SK-N-SH (cell line): ENCODE results near the gene CHST13. TPM values are rescaled to one million over a fixed set of nuclear protein-coding genes. Genes with fewer than 3 reads are reported as not detected.

Experiments
- CTCF ChIA-PET: fragments of 300-600, 350-600 bp; formaldehyde crosslinking; extraction: SDS; loops from one replicate; lab custom pipeline; 2021; lab: Yijun Ruan, JAX
- POLR2A ChIA-PET: fragments of 350-600 bp; sonication (Branson Sonifier 250); formaldehyde crosslinking; extraction: SDS; loops from one replicate; lab custom pipeline; 2020; ENCODE audit warnings: antibody characterized with exemption, inconsistent platforms; lab: Yijun Ruan, JAX
- DNase-seq: peaks from one replicate; pipeline ENCODE4 v3.0.0; 2012
- H2AFZ ChIP-seq: fragments of 200-600 bp; sonication (generic); 2 replicates; pipeline ENCODE4 v1.8.1; 2016; ENCODE audit warnings: antibody characterized with exemption, mild to moderate bottlenecking, low read depth
- H3F3A ChIP-seq: fragments of 200-600 bp; sonication (generic); replicated peaks from 2 replicates; pipeline ENCODE3; 2016; ENCODE audit warnings: antibody characterized with exemption, mild to moderate bottlenecking; ENCODE audit not compliant: insufficient read depth
- H3K27ac ChIP-seq, 2 experiments: fragments of 200-500 bp in 1 of 2; fragments of 200-600 bp in 1 of 2; sonication (Bioruptor generic) in 1 of 2; sonication (generic), shearing (Covaris generic) in 1 of 2; 2 replicates each; pipeline versions ENCODE4 v1.5.1 to v1.6.1; 2014 to 2016; ENCODE audit warnings: low read depth in 2 of 2, inconsistent platforms in 1 of 2, low read length in 1 of 2, mild to moderate bottlenecking in 1 of 2, mixed read lengths in 1 of 2
- H3K27me3 ChIP-seq: fragments of 200-600 bp; sonication (generic), shearing (Covaris generic); 2 replicates; pipeline ENCODE4 v1.6.1; 2016; ENCODE audit warnings: mixed run types; ENCODE audit not compliant: insufficient read depth
- H3K36me3 ChIP-seq, 2 experiments: fragments of 200-500 bp in 1 of 2; fragments of 200-600 bp in 1 of 2; sonication (Bioruptor generic) in 1 of 2; sonication (generic) in 1 of 2; replicated peaks in 1 of 2; 2 replicates each; pipeline versions ENCODE3 to v1.5.1; 2014 to 2016; ENCODE audit warnings: low read length in 1 of 2, mild to moderate bottlenecking in 1 of 2; ENCODE audit not compliant: insufficient read depth in 2 of 2, control insufficient read depth in 1 of 2
- H3K4me1 ChIP-seq, 2 experiments: fragments of 200-500 bp in 1 of 2; fragments of 200-600 bp in 1 of 2; sonication (Bioruptor generic) in 1 of 2; sonication (generic), shearing (Covaris generic) in 1 of 2; 2 replicates each; pipeline versions ENCODE4 v1.5.1 to v1.6.1; 2014 to 2016; ENCODE audit warnings: low read depth in 1 of 2, low read length in 1 of 2, mixed run types in 1 of 2; ENCODE audit not compliant: insufficient read depth in 2 of 2, control insufficient read depth in 1 of 2
- H3K4me2 ChIP-seq: fragments of 200-600 bp; sonication (generic), shearing (Covaris generic); 2 replicates; pipeline ENCODE4 v1.6.1; 2017; ENCODE audit warnings: mixed run types
- H3K4me3 ChIP-seq, 2 experiments: fragments of 200-500 bp in 1 of 2; fragments of 200-600 bp in 1 of 2; sonication (Bioruptor generic) in 1 of 2; sonication (generic), shearing (Covaris generic) in 1 of 2; 2 replicates each; pipeline versions ENCODE4 v1.5.1 to v1.8.1; 2014 to 2016; ENCODE audit warnings: low read depth in 2 of 2, inconsistent platforms in 1 of 2, low read length in 1 of 2, mild to moderate bottlenecking in 1 of 2, mixed read lengths in 1 of 2, moderate library complexity in 1 of 2
- H3K79me2 ChIP-seq: fragments of 200-600 bp; sonication (generic); 2 replicates; pipeline ENCODE4 v1.8.1; 2017; ENCODE audit warnings: mild to moderate bottlenecking; ENCODE audit not compliant: insufficient read depth
- H3K9ac ChIP-seq: fragments of 200-600 bp; sonication (generic); 2 replicates; pipeline ENCODE4 v1.6.1; 2017; ENCODE audit warnings: mixed run types
- H3K9me2 ChIP-seq: fragments of 200-600 bp; sonication (generic); 2 replicates; pipeline ENCODE4 v1.6.1; 2017; ENCODE audit warnings: mixed run types
- H3K9me3 ChIP-seq: fragments of 200-600 bp; sonication (generic); 2 replicates; pipeline ENCODE4 v1.6.1; 2017; ENCODE audit warnings: mixed run types, mild to moderate bottlenecking, moderate library complexity
- H4K20me1 ChIP-seq: fragments of 200-600 bp; sonication (generic); 2 replicates; pipeline ENCODE4 v1.6.1; 2017; ENCODE audit warnings: mild to moderate bottlenecking, mixed run types; ENCODE audit not compliant: insufficient read depth
- CHD2 ChIP-seq: fragments of 150-350 bp; IDR thresholded peaks from 2 replicates; pipeline ENCODE4 v1.6.1; 2018; ENCODE audit warnings: low read length; ENCODE audit not compliant: partially characterized antibody
- ELF1 ChIP-seq: IDR thresholded peaks from 2 replicates; pipeline ENCODE4 v1.4.0; 2012
- EP300 ChIP-seq, 2 experiments: IDR thresholded peaks; 2 replicates each; pipeline versions ENCODE4 v1.4.0 to v1.6.1; 2012; ENCODE audit warnings: borderline replicate concordance in 1 of 2, low read depth in 1 of 2, low read length in 1 of 2
- FOSL2 ChIP-seq: IDR thresholded peaks from 2 replicates; pipeline ENCODE4 v1.4.0; 2012; ENCODE audit warnings: low read depth, mild to moderate bottlenecking, moderate library complexity, borderline replicate concordance
- FOXJ3 ChIP-seq: sonication (generic); formaldehyde crosslinking; IDR thresholded peaks from 2 replicates; pipeline ENCODE4 v1.5.1; 2020; ENCODE audit warnings: mild to moderate bottlenecking, missing genetic modification reagents
- JUND ChIP-seq: IDR thresholded peaks from 2 replicates; pipeline ENCODE4 v1.4.0; 2012
- MAX ChIP-seq: IDR thresholded peaks from 2 replicates; pipeline ENCODE4 v1.4.0; 2012; ENCODE audit warnings: low read depth
- MEF2A ChIP-seq: IDR thresholded peaks from 2 replicates; pipeline ENCODE4 v1.4.0; 2012; ENCODE audit warnings: low read depth, borderline replicate concordance
- MXI1 ChIP-seq: IDR thresholded peaks from 2 replicates; pipeline ENCODE4 v1.6.1; 2012; ENCODE audit warnings: mild to moderate bottlenecking, low read depth, low read length, improper control_type of control experiment
- NFIC ChIP-seq: IDR thresholded peaks from 2 replicates; pipeline ENCODE4 v1.4.0; 2012; ENCODE audit warnings: borderline replicate concordance
- RCOR1 ChIP-seq: fragments of 150-350 bp; IDR thresholded peaks from 2 replicates; pipeline ENCODE4 v1.6.1; 2017; ENCODE audit warnings: antibody characterized with exemption, low read length
- RFX5 ChIP-seq: IDR thresholded peaks from 2 replicates; pipeline ENCODE4 v1.6.1; 2012; ENCODE audit warnings: mild to moderate bottlenecking, improper control_type of control experiment, low read length
- SMC3 ChIP-seq: IDR thresholded peaks from 2 replicates; pipeline ENCODE4 v1.6.1; 2012; ENCODE audit warnings: low read depth, low read length, improper control_type of control experiment
- TAF1 ChIP-seq: IDR thresholded peaks from 2 replicates; pipeline ENCODE4 v1.6.1; 2012; ENCODE audit warnings: low read depth, mild to moderate bottlenecking, low read length, moderate library complexity, borderline replicate concordance
- TCF12 ChIP-seq: IDR thresholded peaks from 2 replicates; pipeline ENCODE4 v1.4.0; 2012
- TEAD4 ChIP-seq: IDR thresholded peaks from 2 replicates; pipeline ENCODE4 v1.4.0; 2012; ENCODE audit warnings: mild to moderate bottlenecking, borderline replicate concordance; ENCODE audit not compliant: insufficient read depth
- USF1 ChIP-seq: IDR thresholded peaks from 2 replicates; pipeline ENCODE4 v1.4.0; 2012; ENCODE audit warnings: low read depth, borderline replicate concordance
- USF2 ChIP-seq: fragments of 150-350 bp; IDR thresholded peaks from 2 replicates; pipeline ENCODE4 v1.6.1; 2017; ENCODE audit warnings: antibody characterized with exemption, low read length, low read depth, borderline replicate concordance
- WGBS: methylation state at CpG from one replicate; pipeline ENCODE4 v1.1.6; 2017; ENCODE audit warnings: low lambda C conversion rate; 5-methylcytosine and 5-hydroxymethylcytosine counted together
- polyA plus RNA-seq, 3 experiments: library from polyadenylated mRNA; depleted of rRNA; stranded (reverse); fragments of >200 nt; gene quantifications; 2 replicates each; pipeline ENCODE4 v1.2.3, GENCODE V29; 2012
- TF ChIP-seq, protein P1 (sequence below): IDR thresholded peaks from 2 replicates; pipeline ENCODE4; 2012
- TF ChIP-seq, protein P2 (sequence below): IDR thresholded peaks from 2 replicates; pipeline ENCODE4 v1.4.0; 2012; ENCODE audit warnings: low read depth, borderline replicate concordance

CHST13 gene
- polyA plus RNA-seq, 1 of the 3 experiments (the other 2 are of a cell fraction) = 0.41 TPM

GRCh38 chr3:126581569-126581968 lies 57.6 kb downstream of the CHST13 start:
- no peaks in the 10 kb centered on the region for H3K4me1 ChIP-seq
- H3K4me2 ChIP-seq = no peak overlapping the region
- H2AFZ ChIP-seq = no peak overlapping the region
- no peak overlapping the region for H3K4me3 ChIP-seq
- H3F3A ChIP-seq = peaks cover 5% of the 10 kb centered on the region
- CTCF ChIA-PET = no interaction called here
- H4K20me1 ChIP-seq = no peaks in the 10 kb centered on the region
- no peak overlapping the region for H3K9ac ChIP-seq
- H3K27ac ChIP-seq = no peak overlapping the region
- no peaks in the 10 kb centered on the region for H3K9me2 ChIP-seq
- TF ChIP-seq USF2 (no peak), MEF2A (no peak), MAX (no peak), FOXJ3 (no peak), CHD2 (no peak), JUND (no peak), TEAD4 (no peak), RFX5 (no peak), TCF12 (no peak), FOSL2 (no peak), MXI1 (no peak), ELF1 (no peak), USF1 (no peak), NFIC (no peak), EP300 (IDR thresholded peaks at IDR 0.05; ENCODE audit: borderline replicate concordance in 1 of 2, low read depth in 1 of 2, low read length in 1 of 2) (no peak), RCOR1 (no peak), TAF1 (no peak), SMC3 (no peak)
- TF ChIP-seq, protein P1, sequence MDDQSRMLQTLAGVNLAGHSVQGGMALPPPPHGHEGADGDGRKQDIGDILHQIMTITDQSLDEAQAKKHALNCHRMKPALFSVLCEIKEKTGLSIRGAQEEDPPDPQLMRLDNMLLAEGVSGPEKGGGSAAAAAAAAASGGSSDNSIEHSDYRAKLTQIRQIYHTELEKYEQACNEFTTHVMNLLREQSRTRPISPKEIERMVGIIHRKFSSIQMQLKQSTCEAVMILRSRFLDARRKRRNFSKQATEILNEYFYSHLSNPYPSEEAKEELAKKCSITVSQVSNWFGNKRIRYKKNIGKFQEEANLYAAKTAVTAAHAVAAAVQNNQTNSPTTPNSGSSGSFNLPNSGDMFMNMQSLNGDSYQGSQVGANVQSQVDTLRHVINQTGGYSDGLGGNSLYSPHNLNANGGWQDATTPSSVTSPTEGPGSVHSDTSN = no peak
- TF ChIP-seq, protein P2, sequence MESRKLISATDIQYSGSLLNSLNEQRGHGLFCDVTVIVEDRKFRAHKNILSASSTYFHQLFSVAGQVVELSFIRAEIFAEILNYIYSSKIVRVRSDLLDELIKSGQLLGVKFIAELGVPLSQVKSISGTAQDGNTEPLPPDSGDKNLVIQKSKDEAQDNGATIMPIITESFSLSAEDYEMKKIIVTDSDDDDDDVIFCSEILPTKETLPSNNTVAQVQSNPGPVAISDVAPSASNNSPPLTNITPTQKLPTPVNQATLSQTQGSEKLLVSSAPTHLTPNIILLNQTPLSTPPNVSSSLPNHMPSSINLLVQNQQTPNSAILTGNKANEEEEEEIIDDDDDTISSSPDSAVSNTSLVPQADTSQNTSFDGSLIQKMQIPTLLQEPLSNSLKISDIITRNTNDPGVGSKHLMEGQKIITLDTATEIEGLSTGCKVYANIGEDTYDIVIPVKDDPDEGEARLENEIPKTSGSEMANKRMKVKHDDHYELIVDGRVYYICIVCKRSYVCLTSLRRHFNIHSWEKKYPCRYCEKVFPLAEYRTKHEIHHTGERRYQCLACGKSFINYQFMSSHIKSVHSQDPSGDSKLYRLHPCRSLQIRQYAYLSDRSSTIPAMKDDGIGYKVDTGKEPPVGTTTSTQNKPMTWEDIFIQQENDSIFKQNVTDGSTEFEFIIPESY = no peak
- TF ChIP-seq, all 33 proteins: peak for 0
- WGBS = 60% methylated on average over 2 of the region's 2 CpGs
- DNase-seq = no peak
- Histone ChIP-seq H3K27me3 (no peaks in the 10 kb centered on the region), H3K9me3 (no peaks in the 10 kb centered on the region), H3K36me3 (no peaks in the 10 kb centered on the region), H3K79me2 (no peaks in the 10 kb centered on the region)
- POLR2A ChIA-PET = no interaction called here
